Mesodermal cell (in vitro differentiated cells): Measurements from ENCODE around the gene ZIC1.

Experiments used
- H3K27ac ChIP-seq: 2 replicates; pipeline ENCODE4 v1.7.0; 2013; ENCODE audit warnings: mild to moderate bottlenecking, low read depth, low read length, moderate library complexity; ENCODE audit not compliant: severe bottlenecking
- H3K36me3 ChIP-seq: 2 replicates; pipeline ENCODE4 v1.7.1; 2013; ENCODE audit warnings: mild to moderate bottlenecking, low read length, moderate library complexity; ENCODE audit not compliant: control insufficient read depth, insufficient read depth
- H3K4me1 ChIP-seq: one replicate; pipeline ENCODE4 v1.7.1; 2013; ENCODE audit warnings: mild to moderate bottlenecking, low read length; ENCODE audit not compliant: insufficient read depth, control insufficient read depth, poor library complexity, severe bottlenecking
- H3K4me3 ChIP-seq: 2 replicates; pipeline ENCODE4 v1.7.0; 2013; ENCODE audit warnings: low read length, control low read depth, mild to moderate bottlenecking; ENCODE audit not compliant: insufficient read depth, poor library complexity, severe bottlenecking; ENCODE audit errors: extremely low read depth
- H3K9me3 ChIP-seq: 2 replicates; pipeline ENCODE4 v1.7.1; 2013; ENCODE audit warnings: mild to moderate bottlenecking, low read length, moderate library complexity; ENCODE audit not compliant: control insufficient read depth
- WGBS, 2 experiments: methylation state at CpG; one replicate each; pipeline ENCODE4 v1.1.5; 2013; ENCODE audit warnings: missing lambda C conversion rate in 2 of 2; ENCODE audit not compliant: insufficient coverage in 2 of 2; 5-methylcytosine and 5-hydroxymethylcytosine counted together

ZIC1 gene

DNA sequence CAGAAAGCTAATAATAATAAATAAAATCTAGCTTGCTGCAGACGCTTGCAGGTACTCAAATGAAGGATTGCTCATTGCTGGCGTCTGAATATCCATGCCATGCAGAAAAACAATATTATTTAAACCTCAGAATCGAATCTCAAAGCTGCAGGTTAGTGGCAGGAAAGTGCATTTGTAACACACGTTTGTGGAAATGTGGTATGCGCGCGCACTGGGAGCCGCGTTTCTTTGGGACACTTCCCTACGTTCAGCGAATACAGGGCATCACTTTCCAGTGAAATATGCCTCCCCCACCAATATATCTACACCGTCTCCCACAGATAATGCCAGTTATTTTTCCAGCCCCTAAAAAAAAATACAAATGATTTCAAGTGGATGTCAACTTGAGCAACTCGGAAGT is 39.9 kb upstream of the ZIC1 start:
- no peaks in the 10 kb centered on the region for H3K9me3 ChIP-seq
- no peaks in the 10 kb centered on the region for H3K36me3 ChIP-seq
- no peak overlapping the region for H3K27ac ChIP-seq
- no peak overlapping the region for H3K4me3 ChIP-seq
- H3K4me1 ChIP-seq, result no peaks in the 10 kb centered on the region
- WGBS, 2 experiments, result 0% methylated on average over 3 to 4 of the region's 13 CpGs

DNA sequence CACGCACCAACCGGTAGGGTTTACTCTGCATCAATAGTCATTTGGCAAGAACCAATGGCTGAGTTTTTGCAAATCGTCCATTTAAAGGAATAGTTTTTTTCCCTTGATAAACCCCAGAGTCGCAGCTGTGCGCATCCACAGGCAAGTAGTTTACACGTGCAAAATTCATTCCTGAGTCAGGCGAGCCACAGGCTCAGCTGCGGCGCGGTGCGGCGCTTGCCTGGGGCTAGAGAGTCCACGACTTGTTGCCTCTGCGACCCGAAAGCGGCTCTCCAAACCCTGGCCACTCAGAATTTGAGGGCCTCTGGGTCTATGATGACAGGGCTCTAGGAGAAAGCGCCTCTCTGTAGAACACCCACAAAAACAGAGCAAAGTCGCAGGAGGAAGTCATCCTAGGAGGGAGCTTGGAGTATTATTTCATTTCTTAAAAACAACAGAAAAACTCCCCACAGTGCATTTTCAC is 39.5 kb upstream of the ZIC1 start:
- Histone ChIP-seq H3K9me3 (no peaks in the 10 kb centered on the region), H3K27ac (no peak overlapping the region), H3K36me3 (no peaks in the 10 kb centered on the region), H3K4me3 (no peak overlapping the region), H3K4me1 (no peaks in the 10 kb centered on the region)
- WGBS, 2 experiments, result 0% methylated on average over 7 to 10 of the region's 18 CpGs

- H3K4me3 ChIP-seq, result no peak overlapping the region
- no peaks in the 10 kb centered on the region for H3K9me3 ChIP-seq
- no peak overlapping the region for H3K27ac ChIP-seq
- 5 to 20% methylated on average over 1 to 10 of the region's 19 CpGs for WGBS, 2 experiments
- no peaks in the 10 kb centered on the region for H3K4me1 ChIP-seq
- H3K36me3 ChIP-seq, result no peaks in the 10 kb centered on the region
These were observed 38.8 kb upstream of the ZIC1 start for GRCh38 chr3:147370349-147370748.

GRCh38 chr3:147371140-147371539 is 38.0 kb upstream of the ZIC1 start:
- 0% methylated on average over 8 to 9 of the region's 12 CpGs for WGBS, 2 experiments
- no peaks in the 10 kb centered on the region for H3K9me3 ChIP-seq
- H3K4me3 ChIP-seq, result no peak overlapping the region
- H3K27ac ChIP-seq, result no peak overlapping the region
- H3K4me1 ChIP-seq, result no peaks in the 10 kb centered on the region
- no peaks in the 10 kb centered on the region for H3K36me3 ChIP-seq

GRCh38 chr3:147371771-147372340 is 37.3 kb upstream of the ZIC1 start:
- Histone ChIP-seq H3K4me3 (no peak overlapping the region), H3K36me3 (no peaks in the 10 kb centered on the region), H3K4me1 (no peaks in the 10 kb centered on the region), H3K9me3 (no peaks in the 10 kb centered on the region), H3K27ac (no peak overlapping the region)
- 0 to 13% methylated on average over 1 of the region's 7 CpGs for WGBS, 2 experiments

DNA sequence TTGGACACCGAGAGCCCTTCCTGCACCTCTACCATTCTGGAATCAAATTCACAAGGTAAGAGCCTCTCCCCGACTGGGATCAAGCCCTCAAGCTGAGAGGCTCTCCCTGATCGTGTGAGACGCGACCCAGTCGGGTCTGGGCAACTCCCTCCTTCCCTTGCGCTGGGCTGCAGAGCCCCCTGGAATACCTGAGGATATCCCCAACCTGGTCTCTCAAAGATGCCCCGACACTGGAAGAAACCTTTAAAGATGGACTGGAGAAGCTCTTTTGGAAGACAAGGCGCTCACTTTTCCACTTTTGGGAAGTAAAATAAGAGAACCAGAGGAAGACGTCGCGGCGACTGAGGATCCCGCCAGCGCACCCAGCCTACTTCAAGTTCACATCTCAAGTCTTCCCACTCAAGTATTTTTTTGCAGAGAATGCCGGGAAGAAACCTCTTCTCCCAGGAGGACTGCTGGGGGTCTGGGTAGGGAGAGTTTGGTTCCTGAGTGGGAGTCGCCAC is 36.6 kb upstream of the ZIC1 start:
- WGBS, 2 experiments, result 0 to 2% methylated on average over 6 to 13 of the region's 17 CpGs
- H3K4me3 ChIP-seq, result no peak overlapping the region
- H3K9me3 ChIP-seq, result no peaks in the 10 kb centered on the region
- no peaks in the 10 kb centered on the region for H3K4me1 ChIP-seq
- H3K36me3 ChIP-seq, result no peaks in the 10 kb centered on the region
- no peak overlapping the region for H3K27ac ChIP-seq

GRCh38 chr3:147373301-147373700 is 35.9 kb upstream of the ZIC1 start:
- 4 to 7% methylated on average over 6 of the region's 6 CpGs for WGBS, 2 experiments
- H3K9me3 ChIP-seq, result no peaks in the 10 kb centered on the region
- no peak overlapping the region for H3K4me3 ChIP-seq
- no peak overlapping the region for H3K27ac ChIP-seq
- H3K36me3 ChIP-seq, result no peaks in the 10 kb centered on the region
- H3K4me1 ChIP-seq, result no peaks in the 10 kb centered on the region

GRCh38 chr3:147377412-147378367 is 31.5 kb upstream of the ZIC1 start:
- Histone ChIP-seq H3K36me3 (no peaks in the 10 kb centered on the region), H3K4me3 (no peak overlapping the region), H3K27ac (peak overlapping the region; percentile 37), H3K4me1 (no peaks in the 10 kb centered on the region), H3K9me3 (no peaks in the 10 kb centered on the region)
- 1 to 2% methylated on average over 14 to 20 of the region's 30 CpGs for WGBS, 2 experiments

GRCh38 chr3:147379651-147380050 is 29.5 kb upstream of the ZIC1 start:
- Histone ChIP-seq H3K4me3 (no peak overlapping the region), H3K4me1 (no peaks in the 10 kb centered on the region), H3K27ac (no peak overlapping the region), H3K36me3 (no peaks in the 10 kb centered on the region), H3K9me3 (no peaks in the 10 kb centered on the region)
- WGBS, 2 experiments, result 53 to 54% methylated on average over 5 to 7 of the region's 10 CpGs

- 53% methylated on average over 18 to 24 of the region's 26 CpGs for WGBS, 2 experiments
- Histone ChIP-seq H3K9me3 (no peaks in the 10 kb centered on the region), H3K27ac (no peak overlapping the region), H3K4me3 (no peak overlapping the region), H3K4me1 (no peaks in the 10 kb centered on the region), H3K36me3 (no peaks in the 10 kb centered on the region)
These were observed 28.7 kb upstream of the ZIC1 start for GRCh38 chr3:147380387-147380951.
